GM18505 (cell line): ENCODE measurements around the gene YPEL1.

Experiments used
- ATAC-seq: cut with Tn5 transposase; IDR thresholded peaks from one replicate; pipeline ENCODE4 v1.9.1; 2021; ENCODE audit not compliant: unreplicated experiment
- POLR2A ChIP-seq: IDR thresholded peaks from 4 replicates; pipeline ENCODE4 v1.6.1; 2011; ENCODE audit warnings: borderline replicate concordance; ENCODE audit not compliant: insufficient read depth, insufficient read length; ENCODE audit errors: extremely low read depth

Gene YPEL1

GRCh38 chr22:21669026-21669425, 66.6 kb downstream of the YPEL1 start:
- TF ChIP-seq POLR2A, result no peak
- ATAC-seq, result no peak

- no peak for ATAC-seq
- no peak for TF ChIP-seq POLR2A
These were observed 68.8 kb downstream of the YPEL1 start for GRCh38 chr22:21666786-21667185.

- no peak for TF ChIP-seq POLR2A
- ATAC-seq, result no peak
These were observed 70.3 kb downstream of the YPEL1 start for GRCh38 chr22:21665047-21665851.

DNA sequence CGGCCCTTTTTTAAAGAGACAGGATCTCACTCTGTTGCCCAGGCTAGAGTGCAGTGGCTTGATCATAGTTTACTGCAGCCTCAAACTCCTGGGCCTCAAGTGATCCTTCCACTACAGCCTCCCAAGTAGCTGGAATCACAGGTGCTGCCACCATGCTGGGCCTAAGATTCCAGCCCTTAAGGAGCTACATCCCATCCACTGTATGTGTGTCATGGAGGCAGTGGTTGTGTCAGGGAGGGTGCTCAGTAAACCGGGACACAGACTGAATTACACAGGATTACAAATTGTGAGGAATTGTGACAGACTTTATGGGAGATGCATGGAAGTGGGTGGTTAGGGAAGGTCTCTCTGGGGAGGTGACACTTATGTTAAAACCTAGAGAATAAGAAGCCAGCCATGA, 71.9 kb downstream of the YPEL1 start:
- TF ChIP-seq POLR2A, result no peak
- no peak for ATAC-seq

DNA sequence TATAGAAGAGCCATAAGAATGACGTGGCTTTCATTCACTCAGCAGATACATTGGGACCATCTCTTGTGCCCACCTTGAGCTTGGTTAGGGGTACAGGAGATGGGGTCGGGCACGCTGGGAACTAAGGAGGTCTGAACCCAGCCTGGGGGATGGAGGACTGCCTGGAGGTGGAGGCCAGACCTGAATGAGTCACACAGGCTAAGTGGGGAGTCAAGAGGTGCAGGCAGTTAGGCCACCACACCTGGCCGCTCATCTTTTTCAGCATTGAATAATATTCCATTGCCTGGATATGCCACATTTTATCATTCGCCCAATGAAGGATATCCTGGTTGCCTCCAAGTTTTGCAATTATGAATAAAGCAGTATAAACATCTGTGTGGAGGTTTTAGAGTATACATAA, 73.6 kb downstream of the YPEL1 start:
- no peak for TF ChIP-seq POLR2A
- no peak for ATAC-seq

GRCh38 chr22:21660904-21661303, 74.7 kb downstream of the YPEL1 start:
- ATAC-seq, result no peak
- TF ChIP-seq POLR2A, result no peak

DNA sequence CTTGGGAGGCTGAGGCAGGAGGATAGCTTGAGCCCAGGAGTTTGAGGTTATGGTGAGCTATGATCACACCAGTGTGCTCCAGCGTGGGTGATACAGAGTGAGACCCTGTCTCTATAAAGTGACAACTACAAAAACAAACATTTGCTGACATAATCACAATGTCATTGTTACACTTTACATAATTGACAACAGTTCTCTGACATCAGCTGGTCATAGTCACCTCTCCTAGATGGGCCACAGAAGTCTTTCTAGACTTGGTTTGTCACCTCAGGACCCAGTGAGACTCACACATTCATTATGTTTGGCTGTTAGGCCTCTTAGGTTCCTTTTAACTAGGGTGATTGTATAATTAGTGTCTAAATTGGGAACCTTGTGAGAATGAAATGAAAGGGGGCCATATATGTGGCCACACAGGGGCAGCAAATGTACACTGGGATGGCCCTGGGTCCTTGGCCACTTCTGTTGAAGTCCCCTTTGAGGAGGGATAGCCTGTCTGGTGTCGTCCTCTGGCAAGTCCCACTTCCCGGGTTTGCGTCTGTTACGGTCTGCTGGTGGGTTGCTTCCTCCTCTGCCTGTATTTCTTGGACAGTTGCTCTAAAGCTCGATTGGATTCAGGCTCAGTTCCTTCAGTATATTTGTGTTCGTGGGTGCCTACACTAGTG, 75.6 kb downstream of the YPEL1 start:
- no peak for TF ChIP-seq POLR2A
- no peak for ATAC-seq

DNA sequence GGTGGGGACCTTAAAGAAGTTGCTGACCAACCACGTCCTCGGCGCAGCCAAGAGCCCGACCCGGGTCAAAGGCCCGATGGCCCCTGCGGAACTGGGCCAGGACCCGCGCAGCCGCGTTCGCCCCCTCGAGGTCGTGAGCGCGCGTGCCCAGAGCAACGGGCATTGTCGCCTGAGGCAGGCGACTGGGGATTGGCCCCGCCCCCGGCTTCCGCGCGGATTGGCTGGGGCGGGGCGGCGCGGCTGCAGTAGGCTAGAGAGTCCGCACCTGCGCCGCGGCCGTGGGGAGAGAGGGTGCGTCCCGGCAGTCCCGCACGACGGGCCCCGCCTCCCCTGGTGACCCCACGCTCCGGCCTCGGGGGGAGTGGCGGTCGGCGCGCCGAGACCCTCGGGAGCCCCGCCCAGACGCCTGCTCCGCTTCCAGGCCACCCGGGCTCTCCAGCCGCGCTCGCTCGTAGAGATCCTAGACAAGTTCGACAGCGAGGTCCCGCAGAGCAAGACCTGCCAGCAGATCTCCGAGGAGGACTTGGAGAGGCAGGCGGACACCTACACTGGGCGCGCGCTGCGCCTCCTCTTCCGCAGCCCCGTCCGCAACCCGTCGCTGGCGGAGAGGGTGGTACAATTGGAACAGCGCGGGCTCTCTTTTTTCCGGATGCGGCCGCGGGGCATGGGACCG, 78.1 kb downstream of the YPEL1 start:
- TF ChIP-seq POLR2A, result peak; percentile 47

GRCh38 chr22:21657020-21657359, 78.6 kb downstream of the YPEL1 start:
- TF ChIP-seq POLR2A, result no peak
- no peak for ATAC-seq

More for the DNA sequence above, 78.1 kb downstream of the YPEL1 start:
- peak; percentile 66 for ATAC-seq

- TF ChIP-seq POLR2A, result no peak
- ATAC-seq, result no peak
These were observed 82.7 kb downstream of the YPEL1 start for GRCh38 chr22:21652547-21653545.

DNA sequence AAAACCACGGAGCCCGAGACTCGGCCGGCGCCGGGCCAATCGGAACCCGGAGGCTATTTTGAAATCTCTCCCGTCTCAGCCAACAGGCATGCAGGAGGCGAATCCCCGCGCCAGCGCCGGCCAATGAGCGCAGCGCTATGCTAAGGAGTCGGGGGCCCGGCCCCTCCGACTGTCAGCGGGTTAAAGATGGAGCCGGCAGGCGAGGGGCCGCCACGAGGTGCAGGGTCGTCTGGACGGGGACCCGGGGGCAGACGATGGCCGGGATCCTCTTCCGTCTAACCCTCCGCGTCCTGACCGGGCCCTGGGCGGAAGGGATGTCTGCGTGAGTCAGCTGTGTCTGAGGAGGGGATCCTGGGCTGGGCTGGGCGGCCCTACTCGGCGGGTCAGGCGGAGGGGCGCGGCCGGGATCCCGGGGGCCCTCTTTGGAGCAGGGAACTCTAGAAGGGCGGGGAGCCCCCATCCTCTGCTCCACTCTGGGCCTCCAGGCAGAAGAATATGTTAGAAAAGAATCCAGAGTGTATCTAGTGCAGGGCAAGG, 83.5 kb downstream of the YPEL1 start:
- ATAC-seq, result peak; percentile 82
- TF ChIP-seq POLR2A, result peak; percentile 65

DNA sequence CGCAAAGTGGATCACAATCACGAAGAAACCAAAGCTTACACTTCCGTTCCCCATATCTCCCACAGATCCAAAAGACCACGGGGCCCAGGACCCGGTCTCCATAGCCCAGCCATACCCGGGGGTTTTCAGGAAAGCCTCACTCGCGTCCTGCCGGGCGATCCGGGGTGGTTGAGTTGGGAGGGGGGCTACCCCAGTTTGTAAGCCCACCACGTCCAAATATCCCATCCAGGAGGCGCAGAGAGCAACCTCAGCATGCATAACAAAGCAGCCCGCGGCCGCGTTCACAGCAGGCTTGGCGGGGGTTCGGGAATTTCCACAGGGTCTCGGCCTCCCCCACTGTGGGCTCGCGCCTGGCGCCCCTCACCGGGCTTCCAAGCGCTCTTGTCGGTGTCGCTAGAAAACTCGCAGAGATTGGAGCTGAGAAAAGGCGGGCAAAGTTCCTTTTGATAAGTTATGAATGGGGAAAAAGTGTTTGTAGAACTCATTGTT, 84.0 kb downstream of the YPEL1 start:
- ATAC-seq, result peak; percentile 35
- no peak for TF ChIP-seq POLR2A

DNA sequence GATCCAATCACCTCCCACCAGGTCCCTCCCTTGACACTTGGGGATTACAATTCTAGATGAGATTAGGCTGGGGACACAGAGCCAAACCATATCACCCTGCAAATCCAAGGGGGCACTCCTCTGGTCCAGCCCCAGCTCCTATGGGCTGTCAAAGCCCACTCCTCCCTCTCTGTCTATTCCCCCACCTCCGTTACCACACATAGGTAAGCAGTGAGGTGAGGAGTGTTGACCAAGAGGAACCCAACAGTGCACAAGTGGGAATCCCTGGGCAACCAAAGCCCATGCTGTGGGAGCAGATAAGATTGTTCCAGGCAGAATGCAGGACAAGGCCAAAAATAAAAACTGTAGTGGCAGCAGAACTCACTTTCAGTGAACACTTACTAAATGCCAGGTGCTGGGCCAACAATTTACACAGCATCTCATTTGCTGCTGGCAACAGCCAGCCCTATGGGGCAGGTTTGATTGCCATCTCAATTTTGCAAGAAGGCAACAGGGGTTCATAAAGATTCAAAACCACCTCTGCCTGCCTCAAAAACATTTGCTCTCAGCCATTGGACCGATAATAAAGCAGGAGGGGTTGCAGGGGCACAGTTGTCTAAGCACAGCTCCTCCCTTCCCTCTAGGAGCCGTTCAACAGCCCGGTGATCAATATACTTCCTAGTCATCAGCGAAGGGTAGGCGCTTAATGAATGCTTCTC, 84.6 kb downstream of the YPEL1 start:
- no peak for ATAC-seq

More for the DNA sequence above, 84.6 kb downstream of the YPEL1 start:
- no peak for TF ChIP-seq POLR2A
